Fibroblast of lung (primary cell): ENCODE data around the gene FCHO1.

Experiments
- EZH2 ChIP-seq: IDR thresholded peaks from 2 replicates; pipeline ENCODE4 v1.5.1; 2012; ENCODE audit warnings: low read length, control low read depth, mild to moderate bottlenecking; ENCODE audit errors: missing control alignments
- TF ChIP-seq, protein P1 (sequence below), 2 donors: IDR thresholded peaks in 1 of 2; conservative IDR thresholded peaks in 1 of 2; 1 replicate in 1 of 2; 2 replicates in 1 of 2; pipeline ENCODE4 v1.5.1; 2011 to 2012; ENCODE audit warnings: low read length in 2 of 2, control low read depth in 1 of 2, inconsistent platforms in 1 of 2, low read depth in 1 of 2, mild to moderate bottlenecking in 1 of 2

DNA sequence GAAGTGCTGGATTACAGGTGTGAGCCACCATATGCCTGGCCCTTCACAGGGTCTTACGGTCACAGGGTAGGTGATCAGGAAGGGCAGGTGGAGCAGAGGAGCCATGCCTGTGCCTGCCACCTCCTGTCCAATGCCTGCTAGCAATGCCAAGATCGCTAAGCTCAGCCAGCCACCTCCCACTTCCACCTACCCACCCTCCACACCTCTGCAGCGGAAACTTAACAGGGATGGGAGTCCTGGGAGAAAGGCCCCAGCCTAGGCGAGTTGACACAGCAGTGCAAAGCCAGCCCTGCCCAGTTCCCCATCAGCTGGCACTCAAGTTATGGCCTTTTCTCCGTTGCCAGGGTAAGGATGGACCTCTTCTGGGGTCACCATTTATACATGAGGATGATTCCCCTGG lies 15.9 kb upstream of the FCHO1 start:
- TF ChIP-seq, protein P1, sequence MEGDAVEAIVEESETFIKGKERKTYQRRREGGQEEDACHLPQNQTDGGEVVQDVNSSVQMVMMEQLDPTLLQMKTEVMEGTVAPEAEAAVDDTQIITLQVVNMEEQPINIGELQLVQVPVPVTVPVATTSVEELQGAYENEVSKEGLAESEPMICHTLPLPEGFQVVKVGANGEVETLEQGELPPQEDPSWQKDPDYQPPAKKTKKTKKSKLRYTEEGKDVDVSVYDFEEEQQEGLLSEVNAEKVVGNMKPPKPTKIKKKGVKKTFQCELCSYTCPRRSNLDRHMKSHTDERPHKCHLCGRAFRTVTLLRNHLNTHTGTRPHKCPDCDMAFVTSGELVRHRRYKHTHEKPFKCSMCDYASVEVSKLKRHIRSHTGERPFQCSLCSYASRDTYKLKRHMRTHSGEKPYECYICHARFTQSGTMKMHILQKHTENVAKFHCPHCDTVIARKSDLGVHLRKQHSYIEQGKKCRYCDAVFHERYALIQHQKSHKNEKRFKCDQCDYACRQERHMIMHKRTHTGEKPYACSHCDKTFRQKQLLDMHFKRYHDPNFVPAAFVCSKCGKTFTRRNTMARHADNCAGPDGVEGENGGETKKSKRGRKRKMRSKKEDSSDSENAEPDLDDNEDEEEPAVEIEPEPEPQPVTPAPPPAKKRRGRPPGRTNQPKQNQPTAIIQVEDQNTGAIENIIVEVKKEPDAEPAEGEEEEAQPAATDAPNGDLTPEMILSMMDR (conservative IDR thresholded peaks at IDR 0.05 in 1 of 2, IDR thresholded peaks at IDR 0.05 in 1 of 2; ENCODE audit: low read depth in 1 of 2, low read length in 2 of 2): no peak
- TF ChIP-seq EZH2: no peak
